ENCODE results near the gene RIC1. TPM values are rescaled to one million over a fixed set of nuclear protein-coding genes. Genes with fewer than 3 reads are reported as not detected.

Gene RIC1
- total and polyA plus RNA-seq, 9 of the 15 experiments (the other 6 are each of a cell fraction or from before 2014, with no cell fraction given), result 3.2 to 25.8 (median 15.0) TPM

- no peaks in the 10 kb centered on the region for H3K4me1 ChIP-seq (replicated peaks in 1 of 2; ENCODE audit: control insufficient read depth in 2 of 2, insufficient read depth in 2 of 2, low read length in 2 of 2)
- FAIRE-seq, result no peak
- WGBS (ENCODE audit: insufficient coverage, low coverage, missing lambda C conversion rate), result 93% methylated on average over 2 of the region's 2 CpGs
- no peaks in the 10 kb centered on the region for H3K9me3 ChIP-seq (replicated peaks; ENCODE audit: control insufficient read depth, insufficient read depth, low read depth, low read length)
- ChIA-PET POLR2A (no interaction called here), CTCF (ENCODE audit: low intra/inter-chr PET ratio) (no interaction called here)
- no peak overlapping the region for H3K9ac ChIP-seq (ENCODE audit: insufficient read depth in 1 of 2, low read depth in 2 of 2, low read length in 2 of 2)
- H3K27ac ChIP-seq (ENCODE audit: extremely low read depth, low read depth, low read length), result no peak overlapping the region
- intact Hi-C loops (cut with micrococcal nuclease), result no loop called here
- H4K20me1 ChIP-seq (replicated peaks; ENCODE audit: control insufficient read depth, insufficient read depth, low read length), result no peaks in the 10 kb centered on the region
- no peak overlapping the region for H3K4me3 ChIP-seq
- DNase-seq (ENCODE audit: extremely low read depth in 1 of 4, low spot score in 3 of 4), result no peak
- H3K79me2 ChIP-seq (ENCODE audit: control insufficient read depth, insufficient read depth, low read length), result no peaks in the 10 kb centered on the region
- H3K4me2 ChIP-seq (ENCODE audit: insufficient read depth, low read length), result no peak overlapping the region
- in situ Hi-C loops (cut with MboI), result no loop called here
- H3K36me3 ChIP-seq (ENCODE audit: control insufficient read depth, insufficient read depth, low read length), result peaks cover 54% of the 10 kb centered on the region; the same call in 2 of the 3 replicates
- no peak for ATAC-seq
- no TSS peak for BruUV-seq (replicated peaks)
- H3K9me1 ChIP-seq (ENCODE audit: control insufficient read depth, insufficient read depth, low read length), result no peaks in the 10 kb centered on the region
- H3K27me3 ChIP-seq (ENCODE audit: control insufficient read depth in 2 of 2, insufficient read depth in 2 of 2, low read length in 2 of 2), result no peaks in the 10 kb centered on the region
- H2AFZ ChIP-seq (ENCODE audit: low read depth, low read length), result no peak overlapping the region
- no peak for TF ChIP-seq USF2 (CRISPR knock-in tag; IDR thresholded peaks at IDR 0.05)
- TF ChIP-seq TCF7L2 (IDR thresholded peaks at IDR 0.05; ENCODE audit: low read depth, low read length), result no peak
- no peak for TF ChIP-seq EZH2 (IDR thresholded peaks at IDR 0.05; ENCODE audit: borderline replicate concordance, low read depth, low read length)
- TF ChIP-seq PHB (CRISPR knock-in tag; IDR thresholded peaks at IDR 0.05), result no peak
- no peak for TF ChIP-seq ZFP91 (CRISPR knock-in tag; IDR thresholded peaks at IDR 0.05)
- no peak for TF ChIP-seq CHD7 (IDR thresholded peaks at IDR 0.05; ENCODE audit: low read depth, low read length)
- no peak for TF ChIP-seq PHTF2 (CRISPR knock-in tag; IDR thresholded peaks at IDR 0.05)
- TF ChIP-seq NCOR1 (IDR thresholded peaks at IDR 0.05), result no peak
- TF ChIP-seq PHF8 (IDR thresholded peaks at IDR 0.05; ENCODE audit: borderline replicate concordance, low read length), result no peak
- TF ChIP-seq NCOA2 (IDR thresholded peaks at IDR 0.05; ENCODE audit: partially characterized antibody in 2 of 2), result no peak
Observed at GRCh38 chr9:5787220-5787619, 158.3 kb downstream of the RIC1 start.
